Epithelial cell of proximal tubule (primary cell): ENCODE data around the gene CENPVL3. TPM values are rescaled to one million over a fixed set of nuclear protein-coding genes. Genes with fewer than 3 reads are reported as not detected.
"Not testable (repeated sequence)": the region's sequence is repeated elsewhere in the genome, so short reads cannot be mapped to it uniquely, and the experiment has no call there.

Experiments
- DNase-seq: peaks from one replicate; pipeline ENCODE4 v3.0.0-alpha.2; 2011; ENCODE audit warnings: low read depth
- H3K4me3 ChIP-seq: 2 replicates; pipeline ENCODE4 v1.5.1; 2011; ENCODE audit warnings: low read depth, mild to moderate bottlenecking, low read length
- total RNA-seq: library from RNA; depleted of rRNA; stranded (reverse); fragments of >200 nt; gene quantifications from 2 replicates; pipeline ENCODE4 v1.2.3, GENCODE V29; 2015
- TF ChIP-seq, protein P1 (sequence below): conservative IDR thresholded peaks from 2 replicates; pipeline ENCODE4 v1.5.1; 2012; ENCODE audit warnings: low read depth, mild to moderate bottlenecking, low read length

Gene CENPVL3
- total RNA-seq, result 0.07 and 0.23 TPM in 2 replicates

DNA sequence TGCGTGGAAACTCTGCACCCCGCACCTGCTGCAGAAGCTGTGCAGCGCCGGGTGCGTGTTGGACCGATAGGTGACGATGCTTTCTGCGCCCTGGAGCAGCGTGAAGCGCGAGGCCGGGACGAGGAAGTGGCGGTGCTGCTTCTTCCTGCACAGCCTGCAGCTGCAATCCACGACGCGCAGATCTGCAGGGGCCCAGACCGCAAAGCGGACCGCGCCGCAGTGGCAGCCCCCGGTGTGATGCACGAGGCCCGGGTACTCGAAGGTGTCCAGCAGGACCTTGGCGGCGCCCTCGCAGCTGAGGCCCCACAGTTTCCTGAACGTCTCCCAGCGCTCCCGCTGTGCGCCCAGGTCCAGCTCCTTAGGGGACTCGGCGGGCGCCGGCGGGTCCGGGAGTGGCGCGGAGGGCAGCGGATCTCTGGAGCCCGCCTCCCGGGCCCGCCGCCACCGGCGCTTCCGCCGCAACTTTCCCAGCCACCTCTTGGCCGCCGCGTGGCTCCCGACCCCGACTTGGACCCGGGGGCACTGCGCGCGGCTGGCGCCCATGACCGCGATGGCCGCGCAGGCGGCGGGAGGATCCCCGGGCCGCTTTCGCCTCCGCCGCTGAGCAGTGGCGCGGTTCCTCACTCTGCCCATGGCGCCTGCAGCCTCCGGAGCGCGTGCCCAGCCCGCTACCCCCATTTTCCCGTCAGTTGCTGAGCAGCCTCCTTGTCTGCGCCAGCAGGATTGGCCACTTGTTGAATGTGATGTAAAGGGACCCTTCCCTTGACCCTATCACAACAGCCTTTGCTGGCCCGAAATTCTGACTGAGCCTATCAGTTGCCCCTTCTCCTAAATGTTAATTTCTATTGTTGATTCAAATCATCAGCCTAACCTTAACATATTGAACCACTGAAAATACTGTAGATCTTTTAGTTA is at the start of gene CENPVL3:
TSS of gene CENPVL3 (minus strand) at position 672 of the 915 bp plus-strand sequence. CDS start at position 633, 39 bp downstream.
- H3K4me3 ChIP-seq, DNase-seq: not testable (repeated sequence)

DNA sequence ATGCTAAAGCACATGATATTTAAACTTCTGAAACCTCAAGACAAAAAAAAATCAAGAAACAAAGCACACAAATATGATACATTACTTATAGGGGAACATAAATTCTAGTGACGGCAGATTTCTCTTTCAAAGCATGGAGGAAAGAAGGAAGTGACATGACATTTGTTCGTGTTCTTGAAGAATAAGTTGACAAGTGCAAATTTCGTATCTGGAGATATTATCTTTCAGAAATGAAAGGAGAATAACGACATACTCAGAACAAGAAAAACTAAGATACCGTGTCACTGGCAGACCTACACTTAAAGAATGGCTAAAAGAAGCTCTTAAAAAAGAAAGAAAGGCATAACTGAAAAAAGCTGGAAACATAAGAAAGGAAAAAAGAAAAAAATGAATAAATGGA is 47.3 kb upstream of the CENPVL3 start:
- H3K4me3 ChIP-seq, result no peak overlapping the region
- DNase-seq, result no peak
- TF ChIP-seq, protein P1, sequence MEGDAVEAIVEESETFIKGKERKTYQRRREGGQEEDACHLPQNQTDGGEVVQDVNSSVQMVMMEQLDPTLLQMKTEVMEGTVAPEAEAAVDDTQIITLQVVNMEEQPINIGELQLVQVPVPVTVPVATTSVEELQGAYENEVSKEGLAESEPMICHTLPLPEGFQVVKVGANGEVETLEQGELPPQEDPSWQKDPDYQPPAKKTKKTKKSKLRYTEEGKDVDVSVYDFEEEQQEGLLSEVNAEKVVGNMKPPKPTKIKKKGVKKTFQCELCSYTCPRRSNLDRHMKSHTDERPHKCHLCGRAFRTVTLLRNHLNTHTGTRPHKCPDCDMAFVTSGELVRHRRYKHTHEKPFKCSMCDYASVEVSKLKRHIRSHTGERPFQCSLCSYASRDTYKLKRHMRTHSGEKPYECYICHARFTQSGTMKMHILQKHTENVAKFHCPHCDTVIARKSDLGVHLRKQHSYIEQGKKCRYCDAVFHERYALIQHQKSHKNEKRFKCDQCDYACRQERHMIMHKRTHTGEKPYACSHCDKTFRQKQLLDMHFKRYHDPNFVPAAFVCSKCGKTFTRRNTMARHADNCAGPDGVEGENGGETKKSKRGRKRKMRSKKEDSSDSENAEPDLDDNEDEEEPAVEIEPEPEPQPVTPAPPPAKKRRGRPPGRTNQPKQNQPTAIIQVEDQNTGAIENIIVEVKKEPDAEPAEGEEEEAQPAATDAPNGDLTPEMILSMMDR, result no peak

DNA sequence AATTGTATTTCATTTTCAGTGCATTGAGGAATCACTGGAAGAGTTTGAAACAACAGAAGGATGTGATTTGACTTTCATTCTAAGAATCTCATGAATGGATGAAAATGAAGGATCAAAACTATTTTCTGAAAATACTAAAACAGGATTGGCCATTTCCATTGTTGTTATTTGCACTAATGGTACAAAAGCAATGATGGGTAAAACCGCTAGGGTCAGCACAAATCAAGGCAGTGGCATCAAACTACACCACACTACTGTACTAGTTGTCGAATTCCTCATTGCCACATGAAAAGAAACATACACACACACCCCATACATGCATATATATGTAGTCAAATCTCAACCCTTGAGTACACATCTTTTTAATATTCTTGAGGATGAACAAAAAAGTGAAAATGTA is 24.7 kb upstream of the CENPVL3 start:
- no peak for DNase-seq
- no peak overlapping the region for H3K4me3 ChIP-seq
- TF ChIP-seq, protein P1, result no peak

DNA sequence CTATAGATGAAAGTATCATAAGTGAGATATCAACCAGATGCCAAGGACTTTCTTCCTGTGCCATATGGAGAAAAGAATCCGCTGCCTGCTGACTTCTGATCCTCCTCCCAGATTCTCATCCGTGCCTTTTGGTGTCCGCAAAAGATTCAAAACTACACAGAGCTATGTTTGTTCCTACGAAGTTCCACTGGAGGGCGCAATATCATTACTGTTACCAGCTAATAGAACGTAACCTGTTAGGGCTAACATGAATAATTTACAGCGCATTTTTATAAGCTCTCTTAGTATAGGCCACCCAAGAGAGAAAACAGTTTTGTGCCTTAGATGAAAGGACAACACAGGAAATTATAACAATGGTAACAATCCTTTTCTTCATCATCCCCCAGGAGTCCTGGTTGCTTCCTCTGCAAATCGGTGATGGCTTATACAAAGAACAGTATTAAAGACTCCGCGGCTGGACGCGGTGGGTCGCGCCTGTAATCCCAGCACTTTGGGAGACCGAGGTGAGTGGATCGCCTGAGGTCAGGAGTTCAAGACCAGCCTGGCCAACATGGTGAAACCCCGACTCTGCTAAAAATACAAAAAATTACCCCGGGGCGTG is 22.8 kb upstream of the CENPVL3 start:
- TF ChIP-seq, protein P1, result peak; percentile 56
- H3K4me3 ChIP-seq, result no peak overlapping the region
- DNase-seq, result peak; percentile 0

DNA sequence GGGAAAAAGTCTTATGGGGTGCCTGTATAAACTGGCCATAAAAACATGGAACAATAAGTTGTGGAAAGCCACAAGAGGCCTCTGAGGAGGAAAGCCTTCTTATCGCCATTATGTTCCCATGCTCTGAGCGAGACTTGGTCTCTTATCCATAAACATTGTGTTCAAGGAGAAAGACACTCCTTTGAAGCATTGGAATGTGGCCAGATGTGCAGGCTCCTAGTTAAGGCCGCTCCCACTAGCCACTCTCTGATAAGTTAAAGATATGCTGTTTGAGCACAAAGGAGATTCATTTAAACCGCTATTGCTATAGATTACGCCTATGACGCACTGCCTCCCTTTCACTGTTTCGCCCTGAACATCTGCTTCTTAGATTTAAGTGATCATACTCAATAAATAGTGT is 17.8 kb upstream of the CENPVL3 start:
- not testable (repeated sequence) for DNase-seq

DNA sequence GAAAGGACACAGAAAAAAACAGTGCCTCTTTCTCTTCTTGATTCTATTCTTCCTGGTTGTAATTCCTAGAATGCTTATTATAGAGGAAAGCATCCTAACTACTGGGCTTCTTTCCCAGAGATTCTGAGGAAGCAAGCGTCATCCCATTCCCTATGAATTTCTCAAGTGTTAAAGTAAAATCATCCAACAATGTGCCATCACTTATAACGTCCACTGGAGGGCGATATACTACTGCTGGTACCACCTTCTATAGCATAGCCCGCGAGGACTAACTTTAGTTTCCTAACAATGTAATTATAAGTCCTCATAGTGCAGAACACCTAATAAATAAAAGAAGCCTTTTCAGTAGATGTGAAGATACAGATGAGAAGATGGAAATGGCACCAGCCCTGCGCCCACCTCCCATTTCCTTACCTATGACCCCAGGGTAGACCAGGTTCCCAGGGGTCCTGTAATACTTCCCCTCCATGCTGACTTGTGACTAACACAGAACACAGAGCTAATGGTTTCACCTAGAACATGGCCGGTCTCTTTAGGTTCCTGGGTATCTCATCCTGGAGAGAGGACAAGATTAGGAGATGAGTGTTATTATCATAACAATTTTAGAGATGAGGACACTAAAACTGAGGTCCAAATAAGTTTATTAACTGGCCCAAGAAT is 4.2 kb downstream of the CENPVL3 start:
- H3K4me3 ChIP-seq, result no peak overlapping the region
- DNase-seq, result peak; percentile 0
- TF ChIP-seq, protein P1, result peak; percentile 59

More for the DNA sequence above, 17.8 kb upstream of the CENPVL3 start:
- H3K4me3 ChIP-seq, result not testable (repeated sequence)

DNA sequence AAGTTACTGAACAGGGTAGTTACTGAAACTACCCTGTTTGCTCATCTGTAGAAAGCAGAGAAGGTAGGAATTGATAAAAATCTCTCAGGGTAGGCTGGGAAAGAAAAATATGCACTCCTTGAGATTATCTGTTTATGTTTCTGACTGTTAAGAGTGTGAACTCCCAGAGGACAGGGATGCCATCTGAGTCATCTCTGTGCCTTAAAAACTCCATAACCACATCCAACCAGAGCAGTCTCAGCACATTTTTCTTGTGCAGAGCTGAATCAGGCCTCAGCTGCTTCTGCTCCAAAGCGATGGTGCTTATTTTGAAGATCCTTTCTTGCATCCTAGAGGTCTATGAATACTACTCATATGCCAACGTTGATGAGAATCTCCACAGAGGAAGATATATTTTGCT is 9.9 kb downstream of the CENPVL3 start:
- H3K4me3 ChIP-seq, result no peak overlapping the region
- DNase-seq, result no peak
- TF ChIP-seq, protein P1, result no peak
